HEK293 (cell line): Measurements from ENCODE around the gene GLOD4.
A peak's percentile ranks its signal among the peaks of the same experiment; 100 is the strongest.

Experiments
- CTCF ChIA-PET: fragments of 350-600 bp; formaldehyde crosslinking; extraction: SDS; loops from one replicate; lab custom pipeline; 2021; ENCODE audit warnings: antibody characterized with exemption; lab: Yijun Ruan, JAX
- POLR2A ChIA-PET: fragments of 300-600 bp; formaldehyde crosslinking; extraction: SDS; loops from one replicate; lab custom pipeline; 2020; ENCODE audit warnings: antibody characterized with exemption, inconsistent platforms; lab: Yijun Ruan, JAX
- H3K27ac ChIP-seq: fragments of 200-500 bp; sonication (Bioruptor generic); 2 replicates; pipeline ENCODE4 v1.5.1; 2014; ENCODE audit warnings: low read depth, low read length, control low read depth, inconsistent platforms; ENCODE audit errors: extremely low read depth
- H3K36me3 ChIP-seq, 2 experiments: fragments of 200-500 bp in 1 of 2; sonication (Bioruptor generic) in 1 of 2; 1 replicate in 1 of 2; 2 replicates in 1 of 2; pipeline ENCODE4 v1.5.1; 2014 to 2017; ENCODE audit warnings: inconsistent platforms in 2 of 2, low read length in 2 of 2; ENCODE audit not compliant: control insufficient read depth in 2 of 2, insufficient read depth in 1 of 2
- H3K4me1 ChIP-seq: fragments of 200-500 bp; sonication (Bioruptor generic); 2 replicates; pipeline ENCODE4 v1.5.1; 2014; ENCODE audit warnings: mild to moderate bottlenecking, low read length, inconsistent platforms; ENCODE audit not compliant: control insufficient read depth, insufficient read depth
- H3K4me3 ChIP-seq: 2 replicates; pipeline ENCODE4 v1.5.1; 2011; ENCODE audit warnings: low read depth, mild to moderate bottlenecking, control low read depth, low read length, moderate library complexity
- H3K9me3 ChIP-seq: fragments of 200-500 bp; sonication (Bioruptor generic); 2 replicates; pipeline ENCODE4 v1.5.1; 2014; ENCODE audit warnings: low read depth, low read length, inconsistent platforms; ENCODE audit not compliant: control insufficient read depth, insufficient read depth
- EGR2 ChIP-seq: fragments of 450-650 bp; formaldehyde crosslinking; IDR thresholded peaks from 2 replicates; pipeline ENCODE4 v1.5.1; 2016; ENCODE audit warnings: low read depth, missing biosample characterization, missing genetic modification characterization
- OSR2 ChIP-seq: fragments of 450-650 bp; formaldehyde crosslinking; IDR thresholded peaks from 2 replicates; pipeline ENCODE4 v1.5.1; 2016; ENCODE audit warnings: missing biosample characterization, missing genetic modification characterization
- OVOL3 ChIP-seq: fragments of 450-650 bp; formaldehyde crosslinking; IDR thresholded peaks from 2 replicates; pipeline ENCODE4 v1.5.1; 2016; ENCODE audit warnings: missing biosample characterization, missing genetic modification characterization
- ZFHX2 ChIP-seq: fragments of 450-650 bp; formaldehyde crosslinking; conservative IDR thresholded peaks from 2 replicates; pipeline ENCODE4 v1.5.1; 2016; ENCODE audit warnings: missing biosample characterization, missing genetic modification characterization
- ZIC2 ChIP-seq: fragments of 450-650 bp; formaldehyde crosslinking; IDR thresholded peaks from 2 replicates; pipeline ENCODE4 v1.5.1; 2016; ENCODE audit warnings: missing biosample characterization, missing genetic modification characterization
- ZNF112 ChIP-seq: fragments of 450-650 bp; formaldehyde crosslinking; IDR thresholded peaks from 2 replicates; pipeline ENCODE4 v1.5.0; 2017; ENCODE audit warnings: missing biosample characterization, missing genetic modification characterization
- ZNF157 ChIP-seq: fragments of 450-650 bp; formaldehyde crosslinking; IDR thresholded peaks from 2 replicates; pipeline ENCODE4 v1.5.1; 2016; ENCODE audit warnings: missing biosample characterization, missing genetic modification characterization
- ZNF366 ChIP-seq: fragments of 450-650 bp; formaldehyde crosslinking; conservative IDR thresholded peaks from 2 replicates; pipeline ENCODE4 v1.5.1; 2016; ENCODE audit warnings: missing biosample characterization, missing genetic modification characterization
- ZNF600 ChIP-seq: fragments of 450-650 bp; formaldehyde crosslinking; IDR thresholded peaks from 2 replicates; pipeline ENCODE4 v1.5.1; 2016; ENCODE audit warnings: missing biosample characterization, missing genetic modification characterization
- ZNF658 ChIP-seq: fragments of 450-650 bp; formaldehyde crosslinking; IDR thresholded peaks from 2 replicates; pipeline ENCODE4; 2016; ENCODE audit warnings: missing biosample characterization, missing genetic modification characterization
- TF ChIP-seq, protein P1 (sequence below): fragments of 450-650 bp; formaldehyde crosslinking; IDR thresholded peaks from 2 replicates; pipeline ENCODE4 v1.5.1; 2016; ENCODE audit warnings: missing biosample characterization, missing genetic modification characterization
- TF ChIP-seq, protein P2 (sequence below): fragments of 450-650 bp; formaldehyde crosslinking; IDR thresholded peaks from 2 replicates; pipeline ENCODE4 v1.5.1; 2016; ENCODE audit warnings: missing biosample characterization, missing genetic modification characterization
- TF ChIP-seq, protein P3 (sequence below): fragments of 450-650 bp; formaldehyde crosslinking; IDR thresholded peaks from 2 replicates; pipeline ENCODE4 v1.5.1; 2017; ENCODE audit warnings: missing biosample characterization, missing genetic modification characterization
- TF ChIP-seq, protein P4 (sequence below): fragments of 450-650 bp; formaldehyde crosslinking; IDR thresholded peaks from 2 replicates; pipeline ENCODE4 v1.5.1; 2017; ENCODE audit warnings: missing biosample characterization, missing genetic modification characterization

The GLOD4 gene

DNA sequence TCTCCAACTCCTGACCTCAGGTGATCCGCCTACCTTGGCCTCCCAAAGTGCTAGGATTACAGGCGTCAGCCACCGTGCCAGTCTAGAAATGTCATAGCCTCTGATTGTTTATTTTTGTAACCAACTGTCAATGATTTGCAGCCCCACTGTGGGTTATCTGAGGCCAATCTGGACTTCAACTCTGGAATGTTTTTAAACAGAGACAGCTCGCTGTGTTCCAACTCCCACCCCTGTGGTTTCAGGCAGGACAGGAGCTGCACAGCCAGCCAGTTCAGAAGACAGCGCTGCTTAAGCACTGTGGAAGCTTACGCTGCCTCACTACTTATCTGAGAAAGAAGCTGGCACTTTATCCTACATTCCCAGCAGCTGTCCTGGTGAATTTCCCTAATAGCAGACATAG lies 19.6 kb upstream of the GLOD4 start:
- Histone ChIP-seq H3K27ac (no peak overlapping the region), H3K4me1 (no peaks in the 10 kb centered on the region), H3K36me3 (peaks cover 0 to 12% of the 10 kb centered on the region in 2 experiments; a peak in 2 of 3 replicates), H3K4me3 (no peak overlapping the region), H3K9me3 (no peaks in the 10 kb centered on the region)
- POLR2A ChIA-PET = no interaction called here
- CTCF ChIA-PET = interaction anchor here (0.6 to 11.0 kb wide), 3 partner anchors 125 to 195 kb away, joined by 3 to 173 read pairs (median 6); partner anchors contain the start of genes NXN and TIMM22
- TF ChIP-seq OSR2 (0 out of 2 replicates have a peak, but pooled peaks have one; percentile 18), ZIC2 (tag by site-specific recombination) (peak; percentile 57), OVOL3 (tag by site-specific recombination) (no peak)

DNA sequence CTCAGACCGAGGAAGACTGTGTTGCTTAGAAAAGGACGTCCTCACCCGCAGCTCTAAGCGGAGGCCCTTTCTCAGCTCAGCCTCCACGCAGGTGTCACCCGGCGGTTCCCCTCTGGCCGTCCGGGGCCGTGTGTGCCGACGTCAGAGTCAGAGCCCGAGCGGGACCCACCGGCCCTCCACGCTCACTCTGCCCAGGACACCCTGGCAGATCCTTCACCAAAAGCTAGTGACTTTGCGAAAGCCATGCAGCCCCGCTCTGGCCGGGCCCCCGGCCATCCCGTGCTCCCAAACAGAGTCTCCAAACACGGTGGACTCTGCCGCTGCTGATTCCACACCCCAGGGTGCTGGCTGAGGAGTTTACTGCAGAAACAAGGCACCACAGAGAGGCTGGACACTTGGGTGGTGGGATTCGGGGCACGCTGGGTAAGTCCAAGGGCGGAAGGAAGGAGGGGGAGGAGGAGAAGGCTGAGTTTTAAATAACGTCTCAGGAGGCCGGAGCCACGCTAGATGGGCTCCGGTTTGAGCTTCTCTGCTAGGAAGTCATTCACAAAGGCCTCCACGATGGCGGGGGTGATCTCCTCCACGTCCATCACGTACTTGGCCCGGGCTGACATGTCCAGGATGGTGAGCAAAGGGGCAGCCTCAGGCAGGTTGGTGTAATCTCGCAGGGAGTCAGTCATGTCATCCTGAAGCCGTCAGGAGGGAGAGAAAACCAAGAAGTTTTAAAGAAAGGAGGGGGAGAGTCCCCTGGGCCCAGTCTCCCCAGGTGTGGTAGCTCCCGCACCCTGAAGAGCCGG lies 18.6 kb upstream of the GLOD4 start:
- Histone ChIP-seq H3K36me3 (peaks cover 0 to 16% of the 10 kb centered on the region in 2 experiments; a peak in 2 of 3 replicates), H3K4me3 (no peak overlapping the region), H3K4me1 (no peaks in the 10 kb centered on the region)
- TF ChIP-seq ZNF157 (tag by site-specific recombination) (no peak), ZNF658 (tag by site-specific recombination) (no peak)
- TF ChIP-seq, protein P1, sequence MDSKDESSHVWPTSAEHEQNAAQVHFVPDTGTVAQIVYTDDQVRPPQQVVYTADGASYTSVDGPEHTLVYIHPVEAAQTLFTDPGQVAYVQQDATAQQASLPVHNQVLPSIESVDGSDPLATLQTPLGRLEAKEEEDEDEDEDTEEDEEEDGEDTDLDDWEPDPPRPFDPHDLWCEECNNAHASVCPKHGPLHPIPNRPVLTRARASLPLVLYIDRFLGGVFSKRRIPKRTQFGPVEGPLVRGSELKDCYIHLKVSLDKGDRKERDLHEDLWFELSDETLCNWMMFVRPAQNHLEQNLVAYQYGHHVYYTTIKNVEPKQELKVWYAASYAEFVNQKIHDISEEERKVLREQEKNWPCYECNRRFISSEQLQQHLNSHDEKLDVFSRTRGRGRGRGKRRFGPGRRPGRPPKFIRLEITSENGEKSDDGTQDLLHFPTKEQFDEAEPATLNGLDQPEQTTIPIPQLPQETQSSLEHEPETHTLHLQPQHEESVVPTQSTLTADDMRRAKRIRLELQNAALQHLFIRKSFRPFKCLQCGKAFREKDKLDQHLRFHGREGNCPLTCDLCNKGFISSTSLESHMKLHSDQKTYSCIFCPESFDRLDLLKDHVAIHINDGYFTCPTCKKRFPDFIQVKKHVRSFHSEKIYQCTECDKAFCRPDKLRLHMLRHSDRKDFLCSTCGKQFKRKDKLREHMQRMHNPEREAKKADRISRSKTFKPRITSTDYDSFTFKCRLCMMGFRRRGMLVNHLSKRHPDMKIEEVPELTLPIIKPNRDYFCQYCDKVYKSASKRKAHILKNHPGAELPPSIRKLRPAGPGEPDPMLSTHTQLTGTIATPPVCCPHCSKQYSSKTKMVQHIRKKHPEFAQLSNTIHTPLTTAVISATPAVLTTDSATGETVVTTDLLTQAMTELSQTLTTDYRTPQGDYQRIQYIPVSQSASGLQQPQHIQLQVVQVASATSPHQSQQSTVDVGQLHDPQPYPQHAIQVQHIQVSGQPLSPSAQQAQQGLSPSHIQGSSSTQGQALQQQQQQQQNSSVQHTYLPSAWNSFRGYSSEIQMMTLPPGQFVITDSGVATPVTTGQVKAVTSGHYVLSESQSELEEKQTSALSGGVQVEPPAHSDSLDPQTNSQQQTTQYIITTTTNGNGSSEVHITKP (tag by site-specific recombination) = peak; percentile 84
- TF ChIP-seq, all 188 proteins: peak for 1
- ChIA-PET POLR2A (no interaction called here), CTCF (interaction anchor here (1.1 to 11.0 kb wide), 2 partner anchors 79 to 180 kb away, joined by 4 to 173 read pairs; partner anchors contain the start of gene NXN)
- Histone ChIP-seq H3K9me3 (no peaks in the 10 kb centered on the region), H3K27ac (no peak overlapping the region)

DNA sequence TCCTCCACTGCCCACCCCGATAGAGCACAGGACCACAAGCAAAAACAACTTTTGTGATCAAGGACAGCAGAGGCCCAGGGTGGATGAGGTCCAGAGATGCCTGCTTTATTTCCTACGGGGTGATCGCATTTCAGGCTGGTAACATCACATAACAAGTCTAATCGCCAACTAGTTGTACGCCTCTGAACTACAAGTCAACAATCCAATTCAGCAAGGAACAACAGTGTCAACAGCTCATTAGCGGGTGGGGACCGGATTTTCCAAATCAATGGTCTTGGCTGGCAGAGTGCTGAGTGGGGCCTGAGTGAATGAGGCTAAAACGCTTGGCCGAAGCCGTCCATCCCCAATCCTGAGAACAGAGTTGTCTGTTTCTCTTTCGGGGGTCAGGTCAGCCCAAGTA lies 17.2 kb upstream of the GLOD4 start:
- CTCF ChIA-PET = interaction anchor here (1.0 to 11.0 kb wide), 4 partner anchors 18 to 198 kb away, joined by 3 to 173 read pairs (median 3); partner anchors contain the start of genes NXN and TIMM22
- H3K27ac ChIP-seq = no peak overlapping the region
- H3K4me1 ChIP-seq = no peaks in the 10 kb centered on the region
- no peak overlapping the region for H3K4me3 ChIP-seq
- no peaks in the 10 kb centered on the region for H3K9me3 ChIP-seq
- TF ChIP-seq, protein P2, sequence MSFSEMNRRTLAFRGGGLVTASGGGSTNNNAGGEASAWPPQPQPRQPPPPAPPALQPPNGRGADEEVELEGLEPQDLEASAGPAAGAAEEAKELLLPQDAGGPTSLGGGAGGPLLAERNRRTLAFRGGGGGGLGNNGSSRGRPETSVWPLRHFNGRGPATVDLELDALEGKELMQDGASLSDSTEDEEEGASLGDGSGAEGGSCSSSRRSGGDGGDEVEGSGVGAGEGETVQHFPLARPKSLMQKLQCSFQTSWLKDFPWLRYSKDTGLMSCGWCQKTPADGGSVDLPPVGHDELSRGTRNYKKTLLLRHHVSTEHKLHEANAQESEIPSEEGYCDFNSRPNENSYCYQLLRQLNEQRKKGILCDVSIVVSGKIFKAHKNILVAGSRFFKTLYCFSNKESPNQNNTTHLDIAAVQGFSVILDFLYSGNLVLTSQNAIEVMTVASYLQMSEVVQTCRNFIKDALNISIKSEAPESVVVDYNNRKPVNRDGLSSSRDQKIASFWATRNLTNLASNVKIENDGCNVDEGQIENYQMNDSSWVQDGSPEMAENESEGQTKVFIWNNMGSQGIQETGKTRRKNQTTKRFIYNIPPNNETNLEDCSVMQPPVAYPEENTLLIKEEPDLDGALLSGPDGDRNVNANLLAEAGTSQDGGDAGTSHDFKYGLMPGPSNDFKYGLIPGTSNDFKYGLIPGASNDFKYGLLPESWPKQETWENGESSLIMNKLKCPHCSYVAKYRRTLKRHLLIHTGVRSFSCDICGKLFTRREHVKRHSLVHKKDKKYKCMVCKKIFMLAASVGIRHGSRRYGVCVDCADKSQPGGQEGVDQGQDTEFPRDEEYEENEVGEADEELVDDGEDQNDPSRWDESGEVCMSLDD = no peak
- peaks cover 0 to 16% of the 10 kb centered on the region in 2 experiments; a peak in 2 of 3 replicates for H3K36me3 ChIP-seq
- POLR2A ChIA-PET = interaction anchor here (0.6 to 2.1 kb wide), 2 partner anchors 108 to 181 kb away, joined by 4 to 5 read pairs; partner anchors contain the start of gene NXN

DNA sequence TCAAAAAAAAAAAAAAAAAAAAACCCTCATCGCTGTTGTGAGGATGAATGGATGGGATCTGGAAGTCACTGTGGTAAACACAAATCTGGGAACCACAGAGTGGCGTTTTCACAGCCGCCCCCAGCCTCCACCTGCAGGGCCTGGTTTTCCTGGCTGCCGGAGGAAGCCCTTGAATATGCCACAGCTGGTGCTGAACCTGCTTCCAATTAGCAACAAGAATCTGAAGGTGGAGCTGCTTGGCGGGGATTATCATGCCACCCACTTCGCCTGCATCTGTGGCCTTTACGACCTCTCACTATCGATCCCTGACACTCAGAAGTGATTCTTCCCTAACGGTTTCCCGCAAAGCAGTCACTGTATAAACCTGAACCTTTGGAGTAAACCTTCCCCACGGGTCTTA lies 16.2 kb upstream of the GLOD4 start:
- Histone ChIP-seq H3K27ac (peak overlapping the region; percentile 19; the same call in 1 of the 2 replicates), H3K9me3 (no peaks in the 10 kb centered on the region), H3K36me3 (peaks cover 0 to 14% of the 10 kb centered on the region in 2 experiments; a peak in 2 of 3 replicates), H3K4me3 (no peak overlapping the region), H3K4me1 (no peaks in the 10 kb centered on the region)
- ChIA-PET CTCF (interaction anchor here (0.7 to 11.0 kb wide), 4 partner anchors 11 to 183 kb away, joined by 3 to 173 read pairs (median 3); partner anchors contain the start of gene NXN), POLR2A (interaction anchor here (0.6 to 2.1 kb wide), 3 partner anchors 33 to 182 kb away, joined by 3 to 5 read pairs (median 3); partner anchors contain the start of gene NXN)
- TF ChIP-seq EGR2 = peak; percentile 91
- no peak for TF ChIP-seq ZNF600
- TF ChIP-seq, protein P3, sequence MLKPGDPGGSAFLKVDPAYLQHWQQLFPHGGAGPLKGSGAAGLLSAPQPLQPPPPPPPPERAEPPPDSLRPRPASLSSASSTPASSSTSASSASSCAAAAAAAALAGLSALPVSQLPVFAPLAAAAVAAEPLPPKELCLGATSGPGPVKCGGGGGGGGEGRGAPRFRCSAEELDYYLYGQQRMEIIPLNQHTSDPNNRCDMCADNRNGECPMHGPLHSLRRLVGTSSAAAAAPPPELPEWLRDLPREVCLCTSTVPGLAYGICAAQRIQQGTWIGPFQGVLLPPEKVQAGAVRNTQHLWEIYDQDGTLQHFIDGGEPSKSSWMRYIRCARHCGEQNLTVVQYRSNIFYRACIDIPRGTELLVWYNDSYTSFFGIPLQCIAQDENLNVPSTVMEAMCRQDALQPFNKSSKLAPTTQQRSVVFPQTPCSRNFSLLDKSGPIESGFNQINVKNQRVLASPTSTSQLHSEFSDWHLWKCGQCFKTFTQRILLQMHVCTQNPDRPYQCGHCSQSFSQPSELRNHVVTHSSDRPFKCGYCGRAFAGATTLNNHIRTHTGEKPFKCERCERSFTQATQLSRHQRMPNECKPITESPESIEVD (tag by site-specific recombination) = no peak
- TF ChIP-seq ZNF112 (tag by site-specific recombination) = no peak
- TF ChIP-seq, protein P4, sequence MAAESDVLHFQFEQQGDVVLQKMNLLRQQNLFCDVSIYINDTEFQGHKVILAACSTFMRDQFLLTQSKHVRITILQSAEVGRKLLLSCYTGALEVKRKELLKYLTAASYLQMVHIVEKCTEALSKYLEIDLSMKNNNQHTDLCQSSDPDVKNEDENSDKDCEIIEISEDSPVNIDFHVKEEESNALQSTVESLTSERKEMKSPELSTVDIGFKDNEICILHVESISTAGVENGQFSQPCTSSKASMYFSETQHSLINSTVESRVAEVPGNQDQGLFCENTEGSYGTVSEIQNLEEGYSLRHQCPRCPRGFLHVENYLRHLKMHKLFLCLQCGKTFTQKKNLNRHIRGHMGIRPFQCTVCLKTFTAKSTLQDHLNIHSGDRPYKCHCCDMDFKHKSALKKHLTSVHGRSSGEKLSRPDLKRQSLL (tag by site-specific recombination) = no peak
- TF ChIP-seq ZFHX2 (tag by site-specific recombination) = peak; percentile 96
- no peak for TF ChIP-seq ZNF366 (tag by site-specific recombination)
